Activated CD4-positive, alpha-beta T cell treated with anti-CD3 and anti-CD28 coated beads for 36 hours (primary cell): ENCODE results near the gene BTBD16. TPM values are rescaled to one million over a fixed set of nuclear protein-coding genes. Genes with fewer than 3 reads are reported as not detected.

ENCODE experiments used
- ATAC-seq: fragments of 200-7000 bp; cut with Tn5 transposase; one replicate; pipeline ENCODE4 v1.10.0; 2021; ENCODE audit warnings: mild to moderate bottlenecking, moderate library complexity
- CTCF ChIA-PET: fragments of 350-600 bp; sonication (Branson Sonifier 250); formaldehyde crosslinking; loops from one replicate; lab custom pipeline; 2021; ENCODE audit warnings: antibody characterized with exemption; lab: Charles Lee
- POLR2A ChIA-PET: fragments of 350-600 bp; sonication (Branson Sonifier 250); formaldehyde crosslinking; loops from one replicate; lab custom pipeline; 2021; ENCODE audit warnings: antibody characterized with exemption, inconsistent platforms; lab: Charles Lee
- DNase-seq: peaks from one replicate; pipeline ENCODE4 v3.0.0-alpha.2; 2020
- H3K27ac Mint-ChIP-seq: one replicate; pipeline ENCODE4 v1.8.0; 2021; ENCODE audit warnings: mixed read lengths
- H3K27me3 Mint-ChIP-seq: one replicate; pipeline ENCODE4 v1.8.0; 2021; ENCODE audit warnings: mixed read lengths
- H3K36me3 Mint-ChIP-seq: one replicate; pipeline ENCODE4 v1.8.0; 2021; ENCODE audit warnings: low read depth, mixed read lengths
- H3K4me1 Mint-ChIP-seq: one replicate; pipeline ENCODE4 v1.8.0; 2021; ENCODE audit warnings: mixed read lengths
- H3K4me3 Mint-ChIP-seq: one replicate; pipeline ENCODE4 v1.8.0; 2021; ENCODE audit warnings: mild to moderate bottlenecking, moderate library complexity, mixed read lengths
- H3K9me3 Mint-ChIP-seq: one replicate; pipeline ENCODE4 v1.8.0; 2021; ENCODE audit warnings: low read depth, mixed read lengths
- intact Hi-C, 2 experiments: fragments of 100-400 bp; cut with DNase I in 1 of 2; cut with micrococcal nuclease in 1 of 2; formaldehyde crosslinking; loops; one replicate each; pipeline versions ENCODE4 v1.14.2 to v1.15.1; 2022 to 2024; cut with DNase I, micrococcal nuclease
- total RNA-seq, 2 experiments: library from RNA; stranded (reverse); gene quantifications; one replicate each; pipeline ENCODE4 v1.2.3, GENCODE V29; 2021

BTBD16 gene
- total RNA-seq, 2 experiments from 2014 or later = not detected

DNA sequence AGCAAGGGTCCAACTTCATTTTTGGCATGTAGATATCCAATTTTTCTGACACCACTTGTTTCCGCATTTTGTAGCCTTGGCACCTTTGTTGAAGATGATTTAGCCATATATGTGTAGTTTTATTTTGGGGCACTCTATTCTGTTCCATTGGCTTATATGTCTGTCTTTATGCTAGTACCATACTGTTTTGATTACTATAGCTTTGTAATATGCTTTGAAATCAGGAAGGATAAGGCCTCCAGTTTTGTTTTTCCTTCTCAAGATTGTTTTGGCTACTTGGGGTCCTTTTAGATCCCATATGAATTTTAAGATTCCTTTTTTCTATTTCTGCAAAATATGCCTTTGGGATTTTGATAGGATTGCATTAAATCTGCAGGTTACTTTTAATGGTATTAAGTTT, 9.5 kb upstream of the BTBD16 start:
- DNase-seq = no peak
- no peak overlapping the region for H3K27ac Mint-ChIP-seq
- ChIA-PET POLR2A (no interaction called here), CTCF (no interaction called here)
- H3K4me3 Mint-ChIP-seq = no peak overlapping the region
- H3K36me3 Mint-ChIP-seq = no peaks in the 10 kb centered on the region
- H3K4me1 Mint-ChIP-seq = no peaks in the 10 kb centered on the region
- intact Hi-C loops = no loop called here
- H3K27me3 Mint-ChIP-seq = peaks cover 15% of the 10 kb centered on the region
- ATAC-seq = no peak
- peaks cover 10% of the 10 kb centered on the region for H3K9me3 Mint-ChIP-seq

DNA sequence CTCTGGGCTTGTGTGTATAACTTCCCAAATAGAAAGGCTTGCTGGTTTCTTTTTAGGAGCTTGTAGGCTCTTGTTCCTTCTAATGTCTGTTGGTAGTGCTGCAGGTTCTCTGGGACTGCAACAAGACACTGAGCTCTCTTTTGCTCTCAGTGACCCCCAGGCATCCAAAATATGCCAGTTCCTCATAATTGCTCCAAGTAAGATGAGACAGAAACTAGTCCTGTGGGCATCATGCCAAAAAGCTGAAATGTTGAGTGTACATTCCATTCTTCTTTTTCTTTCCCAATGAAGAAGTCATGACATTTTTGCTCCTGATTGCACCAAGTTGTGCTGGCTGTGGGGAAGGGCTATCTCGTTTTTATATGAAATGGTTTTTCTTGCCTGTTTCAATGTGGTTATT, 7.1 kb upstream of the BTBD16 start:
- Mint-ChIP-seq H3K27ac (no peak overlapping the region), H3K9me3 (peaks cover 10% of the 10 kb centered on the region), H3K4me3 (no peak overlapping the region), H3K36me3 (no peaks in the 10 kb centered on the region), H3K4me1 (no peaks in the 10 kb centered on the region), H3K27me3 (peaks cover 19% of the 10 kb centered on the region)
- ATAC-seq = no peak
- ChIA-PET POLR2A (no interaction called here), CTCF (interaction anchor here (0.6 kb wide), 3 partner anchors 15 to 1313 kb away, joined by 3 to 4 read pairs (median 3); no protein-coding TSS in a partner anchor)
- intact Hi-C loops = no loop called here
- DNase-seq = no peak

DNA sequence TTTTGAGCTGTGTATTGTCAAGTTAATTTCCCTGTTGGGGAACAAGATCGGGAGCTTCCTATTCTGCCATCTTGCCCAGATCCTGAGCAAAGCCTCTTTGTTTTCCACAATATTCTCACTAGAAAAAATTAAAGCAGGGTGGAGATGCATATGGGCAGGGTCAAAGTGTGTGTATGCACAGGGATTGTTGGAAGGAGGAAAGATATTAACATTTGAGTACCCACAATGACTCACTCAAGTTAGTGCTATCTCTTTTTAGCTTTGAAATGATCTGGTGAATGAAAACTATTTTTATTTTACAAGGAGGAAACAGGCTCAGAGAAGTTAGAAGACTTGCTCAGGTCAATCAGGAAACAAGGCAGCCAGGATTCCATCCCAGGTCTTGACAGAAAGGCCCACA, 6.7 kb upstream of the BTBD16 start:
- Mint-ChIP-seq H3K27ac (no peak overlapping the region), H3K27me3 (peaks cover 19% of the 10 kb centered on the region), H3K36me3 (no peaks in the 10 kb centered on the region), H3K4me1 (no peaks in the 10 kb centered on the region), H3K4me3 (no peak overlapping the region), H3K9me3 (peaks cover 10% of the 10 kb centered on the region)
- intact Hi-C loops = no loop called here
- DNase-seq (no peak), ATAC-seq (no peak)
- POLR2A ChIA-PET = no interaction called here
- CTCF ChIA-PET = interaction anchor here (0.6 kb wide), 2 partner anchors 20 to 1312 kb away, joined by 3 read pairs; no protein-coding TSS in a partner anchor

DNA sequence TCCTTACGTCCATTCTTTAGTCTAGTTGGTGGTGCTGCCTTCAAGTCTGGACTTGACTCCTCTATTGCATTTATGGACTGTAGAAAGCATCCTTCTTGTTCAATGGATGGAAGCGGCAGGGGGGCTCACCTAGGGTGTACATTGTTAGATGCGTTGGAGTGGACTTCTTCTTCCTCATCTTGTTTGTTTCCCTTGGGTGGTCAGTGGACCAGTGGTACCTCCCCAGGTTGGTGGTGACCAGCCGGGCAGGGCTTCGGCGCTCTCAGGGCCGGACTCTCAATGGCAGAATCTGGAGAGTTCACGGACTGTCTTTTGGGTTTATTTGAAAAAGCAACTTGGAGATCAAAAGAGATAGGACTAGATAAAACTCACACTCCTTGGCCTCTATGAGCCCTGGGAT, 6.2 kb upstream of the BTBD16 start:
- CTCF ChIA-PET = no interaction called here
- Mint-ChIP-seq H3K27me3 (peaks cover 15% of the 10 kb centered on the region), H3K36me3 (no peaks in the 10 kb centered on the region), H3K4me1 (no peaks in the 10 kb centered on the region), H3K9me3 (peaks cover 10% of the 10 kb centered on the region), H3K27ac (no peak overlapping the region), H3K4me3 (no peak overlapping the region)
- intact Hi-C loops = no loop called here
- no peak for DNase-seq
- POLR2A ChIA-PET = no interaction called here
- no peak for ATAC-seq

DNA sequence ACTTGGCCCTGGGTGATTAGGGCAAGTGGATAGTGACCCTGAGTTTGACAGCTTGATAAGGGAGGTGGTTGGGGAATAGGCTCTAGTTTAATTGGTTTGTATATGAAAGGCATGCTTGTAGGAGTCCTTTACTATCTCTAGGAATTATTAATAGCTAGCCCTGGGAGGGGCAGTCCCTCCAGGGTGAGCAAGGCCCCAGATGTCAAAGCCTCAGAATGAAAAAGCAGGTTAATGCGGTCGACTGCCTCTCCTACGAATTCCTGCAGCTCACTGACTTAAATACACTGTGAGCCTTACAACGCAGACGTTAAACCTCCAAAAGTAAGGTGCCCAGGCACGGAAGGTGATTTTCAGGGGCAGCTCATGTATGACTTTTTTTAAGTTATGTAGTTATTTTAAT, 5.2 kb upstream of the BTBD16 start:
- intact Hi-C loops = no loop called here
- POLR2A ChIA-PET = no interaction called here
- Mint-ChIP-seq H3K27ac (no peak overlapping the region), H3K27me3 (peaks cover 15% of the 10 kb centered on the region), H3K9me3 (peaks cover 10% of the 10 kb centered on the region), H3K36me3 (no peaks in the 10 kb centered on the region), H3K4me3 (no peak overlapping the region), H3K4me1 (no peaks in the 10 kb centered on the region)
- ATAC-seq = no peak
- DNase-seq = no peak
- CTCF ChIA-PET = no interaction called here

DNA sequence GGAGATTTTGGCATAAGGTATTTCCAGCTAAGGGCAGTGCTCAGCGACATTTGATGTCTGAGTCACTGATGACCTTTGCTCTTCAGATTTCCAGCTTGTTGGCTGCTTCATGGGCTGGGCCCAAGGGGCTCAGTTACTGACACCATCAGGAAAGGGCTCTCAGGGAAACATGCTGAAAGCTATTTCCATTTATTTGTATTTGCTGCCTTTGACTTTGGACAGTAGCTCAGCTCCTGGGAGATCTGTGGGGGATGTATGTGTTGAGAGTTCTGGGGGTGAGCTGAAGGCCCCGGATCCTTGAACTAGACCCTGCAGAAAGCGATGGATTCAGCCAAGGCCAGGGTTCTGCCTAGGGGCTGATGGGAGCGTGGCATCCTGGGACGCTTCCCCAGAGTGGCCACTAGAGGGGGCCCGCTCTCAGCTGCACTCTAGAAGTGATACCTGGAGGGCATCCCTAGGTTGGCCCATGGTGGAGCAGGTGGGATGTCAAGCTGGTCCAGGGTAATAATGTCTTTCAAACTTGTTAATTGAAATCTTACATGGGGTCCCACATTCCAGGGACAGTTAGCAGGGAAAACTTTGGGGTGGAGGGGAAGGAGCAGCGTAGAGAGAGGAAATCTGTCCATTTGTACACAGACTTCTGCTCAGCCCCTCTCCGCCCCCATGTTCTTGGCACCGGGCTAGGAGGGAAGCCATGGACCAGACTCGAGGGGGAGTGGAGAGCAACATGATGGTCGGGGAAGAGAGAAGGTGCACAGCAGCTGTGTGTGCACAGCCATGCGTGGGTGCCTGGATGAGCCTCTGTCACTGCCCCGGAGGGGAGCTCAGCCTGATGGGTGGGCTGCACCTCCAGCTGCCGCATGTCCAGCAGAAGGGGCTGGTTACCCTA, 3.0 kb upstream of the BTBD16 start:
- Mint-ChIP-seq H3K4me3 (no peak overlapping the region), H3K4me1 (no peaks in the 10 kb centered on the region), H3K27me3 (peaks cover 15% of the 10 kb centered on the region), H3K27ac (no peak overlapping the region), H3K9me3 (peaks cover 6% of the 10 kb centered on the region), H3K36me3 (no peaks in the 10 kb centered on the region)
- ChIA-PET CTCF (interaction anchor here (0.6 to 2.1 kb wide), 16 partner anchors 9 to 444 kb away, joined by 3 to 18 read pairs (median 4); no protein-coding TSS in a partner anchor), POLR2A (no interaction called here)
- ATAC-seq = peak; percentile 91
- peak; percentile 74 for DNase-seq
- intact Hi-C loops = loop anchor here in 1 of 2 experiments (1.0 kb wide), 1 partner anchor 167 kb away; no protein-coding TSS in a partner anchor

DNA sequence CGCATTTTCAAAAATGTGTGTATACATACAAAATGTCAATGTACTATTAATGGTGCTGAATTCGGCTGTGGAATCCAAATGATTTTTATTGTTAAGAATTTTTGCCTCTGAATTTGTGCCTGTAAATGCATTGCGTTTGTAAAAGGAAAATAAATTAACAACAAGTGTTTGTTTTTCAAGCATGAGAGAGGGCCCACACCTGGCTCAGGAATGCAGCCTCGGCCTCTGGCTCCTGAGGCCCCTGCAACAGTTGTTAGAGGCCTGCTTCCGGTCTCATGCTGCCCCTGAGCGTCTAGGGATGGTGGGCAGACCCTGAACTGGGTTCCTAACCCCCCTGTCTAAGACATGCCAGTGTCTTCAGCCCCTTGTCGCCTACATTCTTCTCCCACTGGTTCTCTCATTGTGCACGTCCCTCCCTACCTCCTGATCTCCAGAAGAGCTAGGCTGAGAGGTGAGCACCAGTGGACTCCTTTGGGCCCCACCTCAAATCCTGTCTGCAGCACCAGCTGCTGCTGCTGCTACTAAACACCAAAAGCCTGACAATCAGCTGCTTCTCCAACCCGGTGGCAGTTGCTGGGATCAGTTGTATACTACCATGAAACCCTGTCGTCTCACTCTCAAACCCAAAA, 1.9 kb upstream of the BTBD16 start:
- Mint-ChIP-seq H3K4me1 (no peaks in the 10 kb centered on the region), H3K4me3 (no peak overlapping the region), H3K27ac (no peak overlapping the region), H3K27me3 (peaks cover 13% of the 10 kb centered on the region), H3K36me3 (no peaks in the 10 kb centered on the region), H3K9me3 (no peaks in the 10 kb centered on the region)
- ATAC-seq (no peak), DNase-seq (no peak)
- POLR2A ChIA-PET = no interaction called here
- CTCF ChIA-PET = interaction anchor here (1.0 to 2.1 kb wide), 5 partner anchors 15 to 297 kb away, joined by 3 to 18 read pairs (median 4); no protein-coding TSS in a partner anchor
- intact Hi-C loops = no loop called here

DNA sequence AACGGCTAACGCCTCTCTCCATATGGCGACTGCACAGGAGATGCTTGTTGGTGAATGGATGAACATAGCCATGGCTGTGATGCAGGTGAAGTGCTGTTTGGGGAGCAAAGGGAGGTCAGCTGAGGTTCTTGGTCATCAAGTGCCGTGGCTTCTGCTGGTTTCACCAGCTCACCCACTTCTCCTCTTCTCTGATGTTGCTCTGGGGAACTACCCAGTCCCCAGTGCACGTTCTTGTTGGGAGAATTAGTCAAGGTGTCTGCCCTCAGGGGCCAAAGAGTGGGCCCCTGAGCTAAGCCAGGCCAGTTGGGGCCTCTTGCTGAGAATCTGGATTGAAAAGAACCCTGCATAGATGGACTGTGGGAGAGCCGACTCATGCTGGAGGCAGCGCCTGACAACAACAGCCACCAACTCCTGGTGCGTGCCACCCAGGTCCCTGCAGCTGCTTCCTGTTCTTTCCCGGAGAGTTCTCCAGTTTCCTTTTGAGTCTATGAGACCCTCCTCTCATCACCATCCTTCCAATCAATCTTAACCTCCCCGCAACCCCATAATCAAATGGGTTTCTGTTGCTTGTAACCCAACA, 3.0 kb downstream of the BTBD16 start:
- H3K27ac Mint-ChIP-seq = no peak overlapping the region
- no peaks in the 10 kb centered on the region for H3K9me3 Mint-ChIP-seq
- POLR2A ChIA-PET = no interaction called here
- DNase-seq = no peak
- peaks cover 1% of the 10 kb centered on the region for H3K27me3 Mint-ChIP-seq
- no peaks in the 10 kb centered on the region for H3K36me3 Mint-ChIP-seq
- H3K4me1 Mint-ChIP-seq = no peaks in the 10 kb centered on the region
- no peak overlapping the region for H3K4me3 Mint-ChIP-seq
- intact Hi-C loops = no loop called here
- CTCF ChIA-PET = interaction anchor here (1.5 kb wide), 1 partner anchor 25 kb away, joined by 4 read pairs; no protein-coding TSS in a partner anchor
- no peak for ATAC-seq

DNA sequence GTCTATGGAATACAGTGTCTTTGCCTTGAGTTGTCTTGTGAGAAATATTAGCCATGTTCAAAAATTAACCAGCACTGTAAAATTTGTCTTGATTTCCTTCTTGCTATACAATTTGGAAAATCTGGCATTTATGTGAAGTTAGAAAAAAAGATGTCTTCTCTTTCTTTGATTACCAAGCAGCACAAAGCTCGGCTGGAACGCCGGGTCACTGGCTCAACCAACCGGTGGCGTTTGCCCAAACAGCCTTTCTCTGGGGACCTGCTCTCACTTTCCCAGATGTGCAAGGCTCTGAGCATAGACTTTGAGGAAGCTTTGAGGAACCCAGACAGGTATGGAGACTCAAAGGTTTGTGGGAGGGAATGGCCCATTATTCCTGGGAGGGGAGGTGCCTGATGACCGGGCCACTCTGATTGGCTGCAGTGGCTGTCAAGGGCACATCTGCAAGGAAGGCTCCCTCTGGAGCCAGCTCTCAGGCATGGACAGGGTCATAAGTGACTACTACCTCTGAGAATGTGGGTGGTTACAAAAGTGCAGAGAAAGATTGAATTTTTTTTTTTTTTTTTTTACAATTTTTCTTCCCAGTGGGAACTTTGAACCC, 5.6 kb downstream of the BTBD16 start:
- H3K27ac Mint-ChIP-seq = no peak overlapping the region
- ATAC-seq = no peak
- ChIA-PET POLR2A (no interaction called here), CTCF (interaction anchor here (0.8 kb wide), 1 partner anchor 9 kb away, joined by 3 read pairs; no protein-coding TSS in a partner anchor)
- no peak overlapping the region for H3K4me3 Mint-ChIP-seq
- peaks cover 8% of the 10 kb centered on the region for H3K27me3 Mint-ChIP-seq
- no peaks in the 10 kb centered on the region for H3K36me3 Mint-ChIP-seq
- no peaks in the 10 kb centered on the region for H3K4me1 Mint-ChIP-seq
- intact Hi-C loops = no loop called here
- DNase-seq = no peak
- no peaks in the 10 kb centered on the region for H3K9me3 Mint-ChIP-seq

DNA sequence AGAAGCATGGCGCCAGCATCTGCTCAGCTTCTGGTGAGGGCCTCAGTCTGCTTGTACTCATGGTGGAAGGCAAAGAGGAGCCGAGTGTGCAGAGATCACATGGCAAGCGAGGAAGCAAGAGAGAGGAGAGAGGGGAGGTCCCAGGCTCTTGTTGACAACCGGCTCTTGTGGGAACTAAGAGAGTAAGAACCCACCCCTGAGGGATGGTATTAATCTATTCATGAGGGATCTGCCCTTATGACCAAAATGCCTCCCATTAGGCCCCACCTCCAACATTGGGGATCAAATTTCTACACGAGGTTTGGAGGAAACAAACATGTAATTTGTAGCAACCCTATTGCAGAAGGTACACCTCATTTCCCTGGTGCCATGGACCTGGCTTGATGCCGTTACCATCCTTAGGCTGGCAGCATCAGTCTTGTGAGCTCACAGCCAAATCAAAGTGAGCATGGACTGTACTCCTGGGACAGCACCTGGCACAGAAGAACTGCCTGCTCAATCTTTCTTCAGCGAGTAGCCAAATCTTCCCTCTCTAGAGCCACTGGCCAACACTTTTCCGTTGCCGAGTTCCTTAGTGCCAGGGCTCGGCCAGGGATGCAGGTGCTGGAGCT, 6.5 kb downstream of the BTBD16 start:
- no peak overlapping the region for H3K27ac Mint-ChIP-seq
- no peak for ATAC-seq
- CTCF ChIA-PET = interaction anchor here (0.5 to 0.8 kb wide), 2 partner anchors 10 to 39 kb away, joined by 3 read pairs; no protein-coding TSS in a partner anchor
- POLR2A ChIA-PET = no interaction called here
- no peaks in the 10 kb centered on the region for H3K4me1 Mint-ChIP-seq
- no peak for DNase-seq
- no peak overlapping the region for H3K4me3 Mint-ChIP-seq
- peaks cover 15% of the 10 kb centered on the region for H3K27me3 Mint-ChIP-seq
- H3K36me3 Mint-ChIP-seq = no peaks in the 10 kb centered on the region
- intact Hi-C loops = no loop called here
- H3K9me3 Mint-ChIP-seq = no peaks in the 10 kb centered on the region

DNA sequence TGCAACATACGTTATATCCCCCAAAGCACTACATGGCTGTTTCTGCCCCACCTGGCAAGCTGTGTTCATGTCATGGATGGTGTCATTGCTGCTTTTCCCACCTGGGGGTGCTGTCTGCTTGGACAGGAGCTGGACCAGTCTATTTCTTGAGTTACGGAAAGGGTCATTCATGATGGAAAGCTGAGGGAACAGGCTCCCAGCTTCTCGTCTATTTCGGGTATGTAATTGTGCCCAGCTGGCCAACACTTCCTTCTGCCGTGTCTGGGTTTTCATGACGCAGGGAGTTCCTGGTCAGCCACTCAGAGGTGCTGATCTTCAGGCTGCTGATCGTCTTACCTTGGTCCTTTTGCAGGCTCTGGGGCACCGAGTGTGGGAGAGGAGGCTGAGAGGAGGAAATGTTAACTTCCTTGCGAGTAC, 8.6 kb downstream of the BTBD16 start:
- no peak for ATAC-seq
- no peak overlapping the region for H3K4me3 Mint-ChIP-seq
- ChIA-PET CTCF (interaction anchor here (0.6 to 2.7 kb wide), 8 partner anchors 14 to 1234 kb away, joined by 3 to 15 read pairs (median 4); no protein-coding TSS in a partner anchor), POLR2A (no interaction called here)
- no peaks in the 10 kb centered on the region for H3K4me1 Mint-ChIP-seq
- no peaks in the 10 kb centered on the region for H3K36me3 Mint-ChIP-seq
- H3K9me3 Mint-ChIP-seq = no peaks in the 10 kb centered on the region
- no peak overlapping the region for H3K27ac Mint-ChIP-seq
- peaks cover 13% of the 10 kb centered on the region for H3K27me3 Mint-ChIP-seq
- peak; percentile 48 for DNase-seq
- intact Hi-C loops = no loop called here
